MCF 10A (cell line): ENCODE results near the gene PIGBOS1. TPM values are rescaled to one million over a fixed set of nuclear protein-coding genes. Genes with fewer than 3 reads are reported as not detected.

Source experiments
- BruUV-seq: library from RNA; stranded (reverse); fragments of 400-500 nt; replicated peaks from 2 replicates; lab custom pipeline; 2021; lab: Mats Ljungman, UMichigan
- CTCF ChIA-PET: fragments of 300-600 bp; sonication (Branson Sonifier 250); formaldehyde crosslinking; extraction: SDS; loops from one replicate; lab custom pipeline; 2021; ENCODE audit warnings: antibody characterized with exemption, inconsistent platforms; lab: Yijun Ruan, JAX
- POLR2A ChIA-PET: fragments of 300-600, 350-650 bp; sonication (Branson Sonifier 250); formaldehyde crosslinking; extraction: SDS; loops from one replicate; lab custom pipeline; 2020; ENCODE audit warnings: antibody characterized with exemption, inconsistent platforms; lab: Yijun Ruan, JAX
- DNase-seq: peaks from one replicate; pipeline ENCODE4 v3.0.0-alpha.2; 2018; ENCODE audit not compliant: unreplicated experiment
- H3K27ac Mint-ChIP-seq: one replicate; pipeline ENCODE4 v1.8.0; 2022; ENCODE audit warnings: mild to moderate bottlenecking, low read depth, mixed read lengths; ENCODE audit not compliant: unreplicated experiment
- H3K27me3 Mint-ChIP-seq: one replicate; pipeline ENCODE4 v1.8.0; 2022; ENCODE audit warnings: mixed read lengths; ENCODE audit not compliant: insufficient read depth, unreplicated experiment
- H3K36me3 Mint-ChIP-seq: one replicate; pipeline ENCODE4 v1.8.0; 2022; ENCODE audit warnings: mild to moderate bottlenecking, moderate library complexity, mixed read lengths; ENCODE audit not compliant: insufficient read depth, unreplicated experiment
- H3K4me1 Mint-ChIP-seq: one replicate; pipeline ENCODE4 v1.8.0; 2022; ENCODE audit warnings: mixed read lengths; ENCODE audit not compliant: insufficient read depth, unreplicated experiment
- H3K4me3 Mint-ChIP-seq: one replicate; pipeline ENCODE4 v1.8.0; 2022; ENCODE audit warnings: mild to moderate bottlenecking, moderate library complexity, mixed read lengths; ENCODE audit not compliant: unreplicated experiment
- H3K9me3 Mint-ChIP-seq: one replicate; pipeline ENCODE4 v1.8.0; 2022; ENCODE audit warnings: mixed read lengths; ENCODE audit not compliant: unreplicated experiment
- CTCF ChIP-seq: fragments of 200-600 bp; IDR thresholded peaks from one replicate; pipeline ENCODE4 v1.8.0; 2022; ENCODE audit warnings: antibody characterized with exemption, mild to moderate bottlenecking; ENCODE audit not compliant: unreplicated experiment
- intact Hi-C: fragments of 100-400 bp; cut with micrococcal nuclease; formaldehyde crosslinking; loops from 2 replicates; pipeline ENCODE4 v1.14.1; 2022
- total RNA-seq: library from RNA; stranded (reverse); gene quantifications from 2 replicates; pipeline ENCODE4 v1.2.3, GENCODE V29; 2022

The PIGBOS1 gene
- total RNA-seq, 1 experiment from 2014 or later, result 13.9 TPM

GRCh38 chr15:55344206-55344605 lies 25.3 kb upstream of the PIGBOS1 start:
- POLR2A ChIA-PET, result interaction anchor here (0.8 kb wide), 1 partner anchor 25 kb away, joined by 4 read pairs; the partner anchor contains the start of genes PIGB and PIGBOS1
- Mint-ChIP-seq H3K4me3 (no peak overlapping the region), H3K36me3 (peaks cover 50% of the 10 kb centered on the region), H3K27ac (no peak overlapping the region), H3K9me3 (no peaks in the 10 kb centered on the region), H3K4me1 (no peaks in the 10 kb centered on the region), H3K27me3 (no peaks in the 10 kb centered on the region)
- no peak for TF ChIP-seq CTCF
- CTCF ChIA-PET, result interaction anchor here (1.6 kb wide), 1 partner anchor 91 kb away, joined by 6 read pairs; no protein-coding TSS in a partner anchor
- intact Hi-C loops, result no loop called here
- no peak for DNase-seq
- BruUV-seq, result no TSS peak

GRCh38 chr15:55343168-55343567 lies 24.2 kb upstream of the PIGBOS1 start:
- Mint-ChIP-seq H3K9me3 (no peaks in the 10 kb centered on the region), H3K27me3 (no peaks in the 10 kb centered on the region), H3K36me3 (peaks cover 46% of the 10 kb centered on the region), H3K27ac (no peak overlapping the region), H3K4me3 (no peak overlapping the region), H3K4me1 (no peaks in the 10 kb centered on the region)
- no TSS peak for BruUV-seq
- no peak for DNase-seq
- POLR2A ChIA-PET, result no interaction called here
- intact Hi-C loops, result no loop called here
- TF ChIP-seq CTCF, result no peak
- CTCF ChIA-PET, result no interaction called here

- Mint-ChIP-seq H3K27ac (no peak overlapping the region), H3K36me3 (peaks cover 24% of the 10 kb centered on the region), H3K4me3 (no peak overlapping the region), H3K4me1 (no peaks in the 10 kb centered on the region), H3K27me3 (no peaks in the 10 kb centered on the region), H3K9me3 (no peaks in the 10 kb centered on the region)
- intact Hi-C loops, result no loop called here
- ChIA-PET POLR2A (no interaction called here), CTCF (interaction anchor here (0.6 kb wide), 2 partner anchors 12 to 73 kb away, joined by 3 to 5 read pairs; no protein-coding TSS in a partner anchor)
- BruUV-seq, result no TSS peak
- no peak for DNase-seq
- TF ChIP-seq CTCF, result no peak
Observed at GRCh38 chr15:55337160-55337559, 18.2 kb upstream of the PIGBOS1 start.

- ChIA-PET POLR2A (no interaction called here), CTCF (no interaction called here)
- Mint-ChIP-seq H3K9me3 (no peaks in the 10 kb centered on the region), H3K36me3 (peaks cover 28% of the 10 kb centered on the region), H3K27me3 (no peaks in the 10 kb centered on the region), H3K27ac (no peak overlapping the region), H3K4me1 (no peaks in the 10 kb centered on the region), H3K4me3 (no peak overlapping the region)
- TF ChIP-seq CTCF, result no peak
- BruUV-seq, result no TSS peak
- DNase-seq, result peak; percentile 40
- intact Hi-C loops, result no loop called here
Observed at GRCh38 chr15:55334997-55335396, 16.1 kb upstream of the PIGBOS1 start.
